Urinary bladder (tissue), 4 donors: ENCODE results near the gene MLH3. TPM values are rescaled to one million over a fixed set of nuclear protein-coding genes. Genes with fewer than 3 reads are reported as not detected.

ENCODE experiments used
- DNase-seq: peaks from one replicate; pipeline ENCODE4 v3.0.0-alpha.2; 2015; ENCODE audit errors: extremely low spot score
- H3K27ac ChIP-seq: one replicate; pipeline ENCODE4 v1.5.1; 2013; ENCODE audit warnings: low read depth, mild to moderate bottlenecking, moderate library complexity
- H3K36me3 ChIP-seq: one replicate; pipeline ENCODE4 v1.6.1; 2013; ENCODE audit warnings: mild to moderate bottlenecking, moderate library complexity; ENCODE audit not compliant: insufficient read depth
- H3K4me1 ChIP-seq: one replicate; pipeline ENCODE4 v1.6.1; 2013; ENCODE audit warnings: mild to moderate bottlenecking, moderate library complexity; ENCODE audit not compliant: insufficient read depth
- H3K4me3 ChIP-seq: one replicate; pipeline ENCODE4 v1.5.1; 2013; ENCODE audit warnings: low read depth, low read length
- WGBS: extraction: QIAGEN DNeasy Blood & Tissue Kit; methylation state at CpG from one replicate; pipeline ENCODE4 v1.1.7; 2013; 5-methylcytosine and 5-hydroxymethylcytosine counted together
- polyA plus RNA-seq: library from polyadenylated mRNA; stranded (reverse); fragments of 200-250 nt; gene quantifications from one replicate; pipeline ENCODE4 v1.2.3, GENCODE V29; 2013
- total RNA-seq: library from RNA; depleted of rRNA; stranded (reverse); fragments of >200 nt; gene quantifications from one replicate; pipeline ENCODE4 v1.2.3, GENCODE V29; 2014
- donor health status: healthy with polysubstance abuse.
- donor health status: healthy.

The MLH3 gene
- total and polyA plus RNA-seq, 2 donors, result 15.3 to 97.1 TPM

- Histone ChIP-seq H3K27ac (no peak overlapping the region), H3K36me3 (peaks cover 6% of the 10 kb centered on the region), H3K4me1 (no peaks in the 10 kb centered on the region), H3K4me3 (no peak overlapping the region)
- WGBS, result 77% methylated on average over 1 of the region's 1 CpG
- no peak for DNase-seq
These were observed 10.8 kb downstream of the MLH3 start for GRCh38 chr14:75040507-75040906.

- DNase-seq, result no peak
- no peak overlapping the region for H3K27ac ChIP-seq
- WGBS, result 98% methylated on average over 2 of the region's 2 CpGs
- H3K4me1 ChIP-seq, result no peaks in the 10 kb centered on the region
- peaks cover 13% of the 10 kb centered on the region for H3K36me3 ChIP-seq
- H3K4me3 ChIP-seq, result no peak overlapping the region
These were observed 18.3 kb downstream of the MLH3 start for GRCh38 chr14:75032939-75033338.

- H3K36me3 ChIP-seq, result peaks cover 11% of the 10 kb centered on the region
- 0% methylated on average over 1 of the region's 1 CpG for WGBS
- DNase-seq, result no peak
- H3K27ac ChIP-seq, result no peak overlapping the region
- no peak overlapping the region for H3K4me3 ChIP-seq
- no peaks in the 10 kb centered on the region for H3K4me1 ChIP-seq
These were observed 21.1 kb downstream of the MLH3 start for GRCh38 chr14:75030147-75030546.

- no peak overlapping the region for H3K4me3 ChIP-seq
- no peak for DNase-seq
- H3K27ac ChIP-seq, result no peak overlapping the region
- 94% methylated on average over 2 of the region's 2 CpGs for WGBS
- peaks cover 9% of the 10 kb centered on the region for H3K36me3 ChIP-seq
- no peaks in the 10 kb centered on the region for H3K4me1 ChIP-seq
These were observed 25.4 kb downstream of the MLH3 start for GRCh38 chr14:75025876-75026275.

GRCh38 chr14:75025082-75025481 is 26.2 kb downstream of the MLH3 start:
- Histone ChIP-seq H3K27ac (no peak overlapping the region), H3K4me1 (no peaks in the 10 kb centered on the region), H3K36me3 (peaks cover 5% of the 10 kb centered on the region), H3K4me3 (no peak overlapping the region)
- 72% methylated on average over 4 of the region's 4 CpGs for WGBS
- no peak for DNase-seq

GRCh38 chr14:75023108-75023507 is 28.2 kb downstream of the MLH3 start:
- no peaks in the 10 kb centered on the region for H3K4me1 ChIP-seq
- DNase-seq, result no peak
- no peak overlapping the region for H3K4me3 ChIP-seq
- H3K36me3 ChIP-seq, result peaks cover 3% of the 10 kb centered on the region
- 90% methylated on average over 1 of the region's 1 CpG for WGBS
- no peak overlapping the region for H3K27ac ChIP-seq

- 75% methylated on average over 8 of the region's 8 CpGs for WGBS
- no peak overlapping the region for H3K4me3 ChIP-seq
- DNase-seq, result no peak
- H3K36me3 ChIP-seq, result peaks cover 3% of the 10 kb centered on the region
- no peaks in the 10 kb centered on the region for H3K4me1 ChIP-seq
- H3K27ac ChIP-seq, result no peak overlapping the region
These were observed 28.6 kb downstream of the MLH3 start for GRCh38 chr14:75022655-75023054.

- H3K4me3 ChIP-seq, result no peak overlapping the region
- H3K27ac ChIP-seq, result no peak overlapping the region
- no peaks in the 10 kb centered on the region for H3K4me1 ChIP-seq
- H3K36me3 ChIP-seq, result peaks cover 6% of the 10 kb centered on the region
- WGBS, result 83% methylated on average over 3 of the region's 3 CpGs
- DNase-seq, result peak; percentile 45
These were observed 32.6 kb downstream of the MLH3 start for GRCh38 chr14:75018694-75019093.

GRCh38 chr14:75016815-75017214 is 34.5 kb downstream of the MLH3 start:
- Histone ChIP-seq H3K4me3 (no peak overlapping the region), H3K4me1 (no peaks in the 10 kb centered on the region), H3K27ac (no peak overlapping the region), H3K36me3 (peaks cover 6% of the 10 kb centered on the region)
- DNase-seq, result no peak
- WGBS, result 90% methylated on average over 3 of the region's 3 CpGs

- WGBS, result 82% methylated on average over 5 of the region's 5 CpGs
- Histone ChIP-seq H3K4me3 (no peak overlapping the region), H3K36me3 (peaks cover 6% of the 10 kb centered on the region), H3K27ac (no peak overlapping the region), H3K4me1 (no peaks in the 10 kb centered on the region)
- no peak for DNase-seq
These were observed 35.8 kb downstream of the MLH3 start for GRCh38 chr14:75015496-75015895.

GRCh38 chr14:75013290-75013689 is 38.0 kb downstream of the MLH3 start:
- DNase-seq, result no peak
- H3K36me3 ChIP-seq, result peaks cover 6% of the 10 kb centered on the region
- no peak overlapping the region for H3K27ac ChIP-seq
- no peak overlapping the region for H3K4me3 ChIP-seq
- 81% methylated on average over 6 of the region's 6 CpGs for WGBS
- H3K4me1 ChIP-seq, result no peaks in the 10 kb centered on the region

GRCh38 chr14:75011356-75011994 is 39.8 kb downstream of the MLH3 start:
- no peak overlapping the region for H3K27ac ChIP-seq
- peaks cover 6% of the 10 kb centered on the region for H3K36me3 ChIP-seq
- WGBS, result 54% methylated on average over 4 of the region's 4 CpGs
- no peak overlapping the region for H3K4me3 ChIP-seq
- H3K4me1 ChIP-seq, result no peaks in the 10 kb centered on the region
- no peak for DNase-seq

GRCh38 chr14:75010472-75011093 is 40.7 kb downstream of the MLH3 start:
- Histone ChIP-seq H3K4me1 (no peaks in the 10 kb centered on the region), H3K27ac (no peak overlapping the region), H3K4me3 (no peak overlapping the region), H3K36me3 (peaks cover 4% of the 10 kb centered on the region)
- WGBS, result 93% methylated on average over 4 of the region's 4 CpGs
- DNase-seq, result no peak

- Histone ChIP-seq H3K36me3 (no peaks in the 10 kb centered on the region), H3K27ac (no peak overlapping the region), H3K4me3 (no peak overlapping the region), H3K4me1 (no peaks in the 10 kb centered on the region)
- 76% methylated on average over 4 of the region's 4 CpGs for WGBS
- DNase-seq, result no peak
These were observed 42.1 kb downstream of the MLH3 start for GRCh38 chr14:75009176-75009575.
